ENCODE data around the gene RNF157.
"Not testable (repeated sequence)": the region's sequence is repeated elsewhere in the genome, so short reads cannot be mapped to it uniquely, and the experiment has no call there.

The RNF157 gene

GRCh38 chr17:76254275-76254674 lies 14.0 kb upstream of the RNF157 start:
- DNase-seq (ENCODE audit: low read depth in 1 of 2, low spot score in 1 of 2): no peak

- no peak for DNase-seq (ENCODE audit: low read depth in 1 of 2, low spot score in 1 of 2)
These were observed 13.5 kb upstream of the RNF157 start for GRCh38 chr17:76253841-76254240.

- DNase-seq (ENCODE audit: low read depth in 1 of 2, low spot score in 1 of 2): not testable (repeated sequence)
These were observed 12.9 kb upstream of the RNF157 start for GRCh38 chr17:76252967-76253766.

GRCh38 chr17:76252040-76252954 lies 12.0 kb upstream of the RNF157 start:
- DNase-seq (ENCODE audit: low read depth in 1 of 2, low spot score in 1 of 2): no peak

GRCh38 chr17:76251478-76252039 lies 11.3 kb upstream of the RNF157 start:
- DNase-seq (ENCODE audit: low read depth in 1 of 2, low spot score in 1 of 2): no peak

- no peak for DNase-seq (ENCODE audit: low read depth in 1 of 2, low spot score in 1 of 2)
These were observed 9.8 kb upstream of the RNF157 start for GRCh38 chr17:76250141-76250540.

GRCh38 chr17:76248013-76248782 lies 7.9 kb upstream of the RNF157 start:
- DNase-seq (ENCODE audit: low read depth in 1 of 2, low spot score in 1 of 2): no peak

- no peak for DNase-seq (ENCODE audit: low read depth in 1 of 2, low spot score in 1 of 2)
These were observed 7.0 kb upstream of the RNF157 start for GRCh38 chr17:76247304-76247703.

- no peak for DNase-seq (ENCODE audit: low read depth in 1 of 2, low spot score in 1 of 2)
These were observed 6.1 kb upstream of the RNF157 start for GRCh38 chr17:76246080-76247066.

- not testable (repeated sequence) for DNase-seq (ENCODE audit: low read depth in 1 of 2, low spot score in 1 of 2)
These were observed 4.4 kb upstream of the RNF157 start for GRCh38 chr17:76244721-76245120.

GRCh38 chr17:76243826-76244679 lies 3.8 kb upstream of the RNF157 start:
- no peak for DNase-seq (ENCODE audit: low read depth in 1 of 2, low spot score in 1 of 2)

GRCh38 chr17:76241691-76242255 lies 1.5 kb upstream of the RNF157 start:
- no peak for DNase-seq (ENCODE audit: low read depth in 1 of 2, low spot score in 1 of 2)

GRCh38 chr17:76241204-76241538 lies 878 bp upstream of the RNF157 start:
- DNase-seq (ENCODE audit: low read depth in 1 of 2, low spot score in 1 of 2): no peak

- no peak for DNase-seq (ENCODE audit: low read depth in 1 of 2, low spot score in 1 of 2)
These were observed 587 bp downstream of the RNF157 start for GRCh38 chr17:76239538-76240274.

- no peak for DNase-seq (ENCODE audit: low read depth in 1 of 2, low spot score in 1 of 2)
These were observed 1.3 kb downstream of the RNF157 start for GRCh38 chr17:76238847-76239537.

- DNase-seq (ENCODE audit: low read depth in 1 of 2, low spot score in 1 of 2): no peak
These were observed 2.4 kb downstream of the RNF157 start for GRCh38 chr17:76237859-76238313.

- no peak for DNase-seq (ENCODE audit: low read depth in 1 of 2, low spot score in 1 of 2)
These were observed 3.7 kb downstream of the RNF157 start for GRCh38 chr17:76236603-76237002.

Measured in stimulated activated CD4-positive, alpha-beta T cell treated with anti-CD3 and anti-CD28 coated beads, Interleukin-15, amount 100 ng/mL, for 1 hour (primary cell).